HepG2 (cell line): ENCODE results near the gene TBL3. TPM values are rescaled to one million over a fixed set of nuclear protein-coding genes. Genes with fewer than 3 reads are reported as not detected.

Experiments
- ARNTL ChIP-seq: sonication (generic); formaldehyde crosslinking; IDR thresholded peaks from 2 replicates; pipeline ENCODE4 v1.4.0; 2020; ENCODE audit warnings: mild to moderate bottlenecking, missing genetic modification reagents
- BRD4 ChIP-seq: sonication (generic); formaldehyde crosslinking; IDR thresholded peaks from 2 replicates; pipeline ENCODE4 v1.4.0; 2020; ENCODE audit warnings: missing genetic modification reagents
- ELF3 ChIP-seq: IDR thresholded peaks from 2 replicates; pipeline ENCODE4 v1.6.1; 2016; ENCODE audit warnings: missing genetic modification reagents, missing compliant biosample characterization
- GLI4 ChIP-seq: sonication (generic); formaldehyde crosslinking; IDR thresholded peaks from 2 replicates; pipeline ENCODE4 v1.5.1; 2020; ENCODE audit warnings: missing genetic modification reagents, mild to moderate bottlenecking, moderate library complexity, borderline replicate concordance
- HOXA3 ChIP-seq: sonication (generic); formaldehyde crosslinking; IDR thresholded peaks from 2 replicates; pipeline ENCODE4 v1.5.0; 2020; ENCODE audit warnings: missing genetic modification reagents
- HOXA5 ChIP-seq: sonication (generic); formaldehyde crosslinking; IDR thresholded peaks from 2 replicates; pipeline ENCODE4 v1.4.0; 2020; ENCODE audit warnings: missing genetic modification reagents
- IRF2 ChIP-seq: IDR thresholded peaks from 2 replicates; pipeline ENCODE4 v1.6.1; 2018; ENCODE audit warnings: missing genetic modification reagents, missing compliant biosample characterization
- MED13 ChIP-seq: sonication (generic); formaldehyde crosslinking; IDR thresholded peaks from 2 replicates; pipeline ENCODE4 v1.5.0; 2020; ENCODE audit warnings: missing genetic modification reagents
- MIXL1 ChIP-seq: IDR thresholded peaks from 2 replicates; pipeline ENCODE4 v1.6.1; 2016
- PHF20 ChIP-seq: sonication (generic); formaldehyde crosslinking; IDR thresholded peaks from 2 replicates; pipeline ENCODE4 v1.5.0; 2020; ENCODE audit warnings: mild to moderate bottlenecking, missing genetic modification reagents
- RARA ChIP-seq: IDR thresholded peaks from 2 replicates; pipeline ENCODE4 v1.6.1; 2016; ENCODE audit warnings: missing genetic modification reagents, missing compliant biosample characterization
- RFXAP ChIP-seq: sonication (generic); formaldehyde crosslinking; IDR thresholded peaks from 2 replicates; pipeline ENCODE4 v1.4.0; 2020; ENCODE audit warnings: missing genetic modification reagents, borderline replicate concordance
- SIN3A ChIP-seq: IDR thresholded peaks from 2 replicates; pipeline ENCODE4 v1.6.1; 2011; ENCODE audit warnings: low read depth, mild to moderate bottlenecking, control low read depth, low read length, borderline replicate concordance
- SNAI1 ChIP-seq: sonication (generic); formaldehyde crosslinking; IDR thresholded peaks from 2 replicates; pipeline ENCODE4 v1.5.0; 2020; ENCODE audit warnings: mild to moderate bottlenecking, missing genetic modification reagents, borderline replicate concordance
- SP4 ChIP-seq: sonication (generic); formaldehyde crosslinking; IDR thresholded peaks from 2 replicates; pipeline ENCODE4 v1.8.1; 2023; ENCODE audit warnings: mild to moderate bottlenecking, missing genetic modification reagents
- SRY ChIP-seq: sonication (generic); formaldehyde crosslinking; IDR thresholded peaks from 2 replicates; pipeline ENCODE4 v1.8.0; 2022; ENCODE audit warnings: mild to moderate bottlenecking, missing genetic modification reagents
- YEATS4 ChIP-seq: sonication (generic); formaldehyde crosslinking; IDR thresholded peaks from 2 replicates; pipeline ENCODE4 v1.4.0; 2020; ENCODE audit warnings: missing genetic modification reagents, borderline replicate concordance
- ZBTB46 ChIP-seq: sonication (generic); formaldehyde crosslinking; IDR thresholded peaks from 2 replicates; pipeline ENCODE4 v1.4.0; 2020; ENCODE audit warnings: mild to moderate bottlenecking, missing genetic modification reagents, borderline replicate concordance
- ZNF253 ChIP-seq: sonication (generic); formaldehyde crosslinking; IDR thresholded peaks from 2 replicates; pipeline ENCODE4 v1.8.0; 2022; ENCODE audit warnings: mild to moderate bottlenecking, missing genetic modification reagents, borderline replicate concordance
- ZNF331 ChIP-seq: sonication (generic); formaldehyde crosslinking; IDR thresholded peaks from 2 replicates; pipeline ENCODE4 v1.4.0; 2020; ENCODE audit warnings: missing genetic modification reagents
- ZNF552 ChIP-seq: sonication (generic); formaldehyde crosslinking; IDR thresholded peaks from 2 replicates; pipeline ENCODE4 v1.9.0; 2022; ENCODE audit warnings: missing genetic modification reagents, mild to moderate bottlenecking, borderline replicate concordance
- ZNF570 ChIP-seq: sonication (generic); formaldehyde crosslinking; IDR thresholded peaks from 2 replicates; pipeline ENCODE4 v1.4.0; 2020; ENCODE audit warnings: mild to moderate bottlenecking, missing genetic modification reagents, borderline replicate concordance
- ZNF768 ChIP-seq: sonication (generic); formaldehyde crosslinking; IDR thresholded peaks from 2 replicates; pipeline ENCODE4 v1.4.0; 2020; ENCODE audit warnings: missing genetic modification reagents
- polyA plus RNA-seq, 8 experiments: library from polyadenylated mRNA; depleted of rRNA in 3 of 8; stranded (reverse) in 7 of 8; unstranded in 1 of 8; fragments of >200 nt; fragmentation: Illumina TruSeq in 4 of 8; extraction: Trizol in 4 of 8; gene quantifications; 2 replicates each; pipeline versions ENCODE4 v1.2.1 to v1.2.3, GENCODE V29; 2011 to 2016; ENCODE audit warnings: low read depth in 4 of 8, missing spikeins in 1 of 8, mixed read lengths in 1 of 8; ENCODE audit not compliant: insufficient read depth in 1 of 8
- total RNA-seq, 5 experiments: library from RNA; depleted of rRNA; stranded (reverse); fragments of >200 nt; fragmentation: Illumina TruSeq; extraction: Trizol; gene quantifications; 2 replicates each; pipeline ENCODE4 v1.2.3, GENCODE V29; 2016; ENCODE audit warnings: low read depth in 1 of 5
- TF ChIP-seq, protein P1 (sequence below): sonication (generic); formaldehyde crosslinking; IDR thresholded peaks from 2 replicates; pipeline ENCODE4 v1.5.1; 2020; ENCODE audit warnings: missing genetic modification reagents, mild to moderate bottlenecking, borderline replicate concordance
- TF ChIP-seq, protein P2 (sequence below): sonication (generic); formaldehyde crosslinking; IDR thresholded peaks from 2 replicates; pipeline ENCODE4; 2020; ENCODE audit warnings: missing genetic modification reagents, mild to moderate bottlenecking, borderline replicate concordance

TBL3 gene
- total and polyA plus RNA-seq, 2 of the 13 experiments (the other 11 are each of a cell fraction or from before 2014, with no cell fraction given) = 16.8 to 38.0 TPM

GRCh38 chr16:1929578-1930337 lies 42.1 kb upstream of the TBL3 start (continued):
- TF ChIP-seq PHF20 (CRISPR knock-in tag) = 0 out of 2 replicates have a peak, but pooled peaks have one; percentile 38
- TF ChIP-seq GLI4 (CRISPR knock-in tag) = peak; percentile 54; the same call in 1 of the 2 replicates
- peak; percentile 83 for TF ChIP-seq HOXA3
- TF ChIP-seq SP4 (CRISPR knock-in tag) = peak; percentile 78; the same call in 1 of the 2 replicates
- TF ChIP-seq RFXAP = peak; percentile 77; the same call in 1 of the 2 replicates
- TF ChIP-seq IRF2 (CRISPR knock-in tag) = no peak
- TF ChIP-seq, protein P1, sequence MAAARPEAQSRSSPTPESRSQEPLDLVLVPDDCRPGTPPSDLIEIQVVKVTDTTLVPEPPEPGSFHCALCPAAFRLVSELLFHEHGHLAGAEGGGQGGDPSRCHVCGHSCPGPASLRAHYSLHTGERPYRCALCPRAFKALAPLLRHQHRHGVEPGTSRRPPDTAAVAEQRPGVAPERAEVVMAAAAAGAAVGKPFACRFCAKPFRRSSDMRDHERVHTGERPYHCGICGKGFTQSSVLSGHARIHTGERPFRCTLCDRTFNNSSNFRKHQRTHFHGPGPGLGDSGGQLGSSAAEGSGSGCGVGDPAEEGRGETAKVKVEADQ (CRISPR knock-in tag) = peak; percentile 82
- 0 out of 2 replicates have a peak, but pooled peaks have one; percentile 35 for TF ChIP-seq SRY
- TF ChIP-seq, protein P2, sequence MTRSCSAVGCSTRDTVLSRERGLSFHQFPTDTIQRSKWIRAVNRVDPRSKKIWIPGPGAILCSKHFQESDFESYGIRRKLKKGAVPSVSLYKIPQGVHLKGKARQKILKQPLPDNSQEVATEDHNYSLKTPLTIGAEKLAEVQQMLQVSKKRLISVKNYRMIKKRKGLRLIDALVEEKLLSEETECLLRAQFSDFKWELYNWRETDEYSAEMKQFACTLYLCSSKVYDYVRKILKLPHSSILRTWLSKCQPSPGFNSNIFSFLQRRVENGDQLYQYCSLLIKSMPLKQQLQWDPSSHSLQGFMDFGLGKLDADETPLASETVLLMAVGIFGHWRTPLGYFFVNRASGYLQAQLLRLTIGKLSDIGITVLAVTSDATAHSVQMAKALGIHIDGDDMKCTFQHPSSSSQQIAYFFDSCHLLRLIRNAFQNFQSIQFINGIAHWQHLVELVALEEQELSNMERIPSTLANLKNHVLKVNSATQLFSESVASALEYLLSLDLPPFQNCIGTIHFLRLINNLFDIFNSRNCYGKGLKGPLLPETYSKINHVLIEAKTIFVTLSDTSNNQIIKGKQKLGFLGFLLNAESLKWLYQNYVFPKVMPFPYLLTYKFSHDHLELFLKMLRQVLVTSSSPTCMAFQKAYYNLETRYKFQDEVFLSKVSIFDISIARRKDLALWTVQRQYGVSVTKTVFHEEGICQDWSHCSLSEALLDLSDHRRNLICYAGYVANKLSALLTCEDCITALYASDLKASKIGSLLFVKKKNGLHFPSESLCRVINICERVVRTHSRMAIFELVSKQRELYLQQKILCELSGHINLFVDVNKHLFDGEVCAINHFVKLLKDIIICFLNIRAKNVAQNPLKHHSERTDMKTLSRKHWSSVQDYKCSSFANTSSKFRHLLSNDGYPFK (CRISPR knock-in tag) = peak; percentile 43; the same call in 1 of the 2 replicates
- peak; percentile 90; the same call in 1 of the 2 replicates for TF ChIP-seq ZNF253 (CRISPR knock-in tag)
- TF ChIP-seq YEATS4 (CRISPR knock-in tag) = peak; percentile 82
- TF ChIP-seq ELF3 (CRISPR knock-in tag) = 0 out of 2 replicates have a peak, but pooled peaks have one; percentile 45
- no peak for TF ChIP-seq HOXA5 (CRISPR knock-in tag)
- TF ChIP-seq MIXL1 (CRISPR knock-in tag) = no peak
- TF ChIP-seq ZBTB46 = no peak; the same call in 1 of the 2 replicates
- TF ChIP-seq ZNF331 = 0 out of 2 replicates have a peak, but pooled peaks have one; percentile 59
- no peak for TF ChIP-seq SIN3A
- peak; percentile 29; the same call in 1 of the 2 replicates for TF ChIP-seq ZNF552 (CRISPR knock-in tag)
- no peak for TF ChIP-seq MED13 (CRISPR knock-in tag)
- peak; percentile 66; the same call in 1 of the 2 replicates for TF ChIP-seq ARNTL (CRISPR knock-in tag)
- peak; percentile 85; the same call in 1 of the 2 replicates for TF ChIP-seq BRD4 (CRISPR knock-in tag)
- 0 out of 2 replicates have a peak, but pooled peaks have one; percentile 56 for TF ChIP-seq SNAI1
- peak; percentile 78; the same call in 1 of the 2 replicates for TF ChIP-seq ZNF570 (CRISPR knock-in tag)
- TF ChIP-seq ZNF768 (CRISPR knock-in tag) = peak; percentile 54; the same call in 1 of the 2 replicates
- TF ChIP-seq RARA (CRISPR knock-in tag) = peak; percentile 43; the same call in 1 of the 2 replicates
